Measurements from ENCODE around the gene ACO2. TPM values are rescaled to one million over a fixed set of nuclear protein-coding genes. Genes with fewer than 3 reads are reported as not detected.

Gene ACO2
- total RNA-seq, 6 experiments from 2014 or later = 72.3 to 87.4 (median 78.7) TPM

- no peak for DNase-seq
- Mint-ChIP-seq H3K27me3 (ENCODE audit: insufficient read depth) (peaks cover 12% of the 10 kb centered on the region), H3K27ac (no peak overlapping the region), H3K36me3 (ENCODE audit: low read depth) (peaks cover 12% of the 10 kb centered on the region), H3K9me3 (no peaks in the 10 kb centered on the region), H3K4me3 (no peak overlapping the region), H3K4me1 (ENCODE audit: low read depth) (no peaks in the 10 kb centered on the region; the same call in 1 of the 2 replicates)
- TF ChIP-seq, protein P1, sequence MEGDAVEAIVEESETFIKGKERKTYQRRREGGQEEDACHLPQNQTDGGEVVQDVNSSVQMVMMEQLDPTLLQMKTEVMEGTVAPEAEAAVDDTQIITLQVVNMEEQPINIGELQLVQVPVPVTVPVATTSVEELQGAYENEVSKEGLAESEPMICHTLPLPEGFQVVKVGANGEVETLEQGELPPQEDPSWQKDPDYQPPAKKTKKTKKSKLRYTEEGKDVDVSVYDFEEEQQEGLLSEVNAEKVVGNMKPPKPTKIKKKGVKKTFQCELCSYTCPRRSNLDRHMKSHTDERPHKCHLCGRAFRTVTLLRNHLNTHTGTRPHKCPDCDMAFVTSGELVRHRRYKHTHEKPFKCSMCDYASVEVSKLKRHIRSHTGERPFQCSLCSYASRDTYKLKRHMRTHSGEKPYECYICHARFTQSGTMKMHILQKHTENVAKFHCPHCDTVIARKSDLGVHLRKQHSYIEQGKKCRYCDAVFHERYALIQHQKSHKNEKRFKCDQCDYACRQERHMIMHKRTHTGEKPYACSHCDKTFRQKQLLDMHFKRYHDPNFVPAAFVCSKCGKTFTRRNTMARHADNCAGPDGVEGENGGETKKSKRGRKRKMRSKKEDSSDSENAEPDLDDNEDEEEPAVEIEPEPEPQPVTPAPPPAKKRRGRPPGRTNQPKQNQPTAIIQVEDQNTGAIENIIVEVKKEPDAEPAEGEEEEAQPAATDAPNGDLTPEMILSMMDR (IDR thresholded peaks at IDR 0.05) = no peak
These were observed 63.0 kb downstream of the ACO2 start for GRCh38 chr22:41531715-41532477.

- TF ChIP-seq, protein P1 (IDR thresholded peaks at IDR 0.05) = peak; percentile 92
- peaks cover 10% of the 10 kb centered on the region for H3K27me3 Mint-ChIP-seq (ENCODE audit: insufficient read depth)
- H3K36me3 Mint-ChIP-seq (ENCODE audit: low read depth) = peaks cover 12% of the 10 kb centered on the region
- peak; percentile 48 for DNase-seq
- H3K9me3 Mint-ChIP-seq = no peaks in the 10 kb centered on the region
- no peaks in the 10 kb centered on the region; the same call in 1 of the 2 replicates for H3K4me1 Mint-ChIP-seq (ENCODE audit: low read depth)
- H3K27ac Mint-ChIP-seq = peak overlapping the region; percentile 24
- H3K4me3 Mint-ChIP-seq = no peak overlapping the region
These were observed 64.2 kb downstream of the ACO2 start for GRCh38 chr22:41532908-41533825.

- no peak overlapping the region for H3K4me3 Mint-ChIP-seq
- H3K27me3 Mint-ChIP-seq (ENCODE audit: insufficient read depth) = peaks cover 3% of the 10 kb centered on the region
- H3K9me3 Mint-ChIP-seq = no peaks in the 10 kb centered on the region
- no peak for DNase-seq
- H3K4me1 Mint-ChIP-seq (ENCODE audit: low read depth) = peaks cover under 1% of the 10 kb centered on the region; the same call in 1 of the 2 replicates
- peaks cover 6% of the 10 kb centered on the region for H3K36me3 Mint-ChIP-seq (ENCODE audit: low read depth)
- TF ChIP-seq, protein P1 (IDR thresholded peaks at IDR 0.05) = no peak
- H3K27ac Mint-ChIP-seq = no peak overlapping the region
These were observed 65.3 kb downstream of the ACO2 start for GRCh38 chr22:41534219-41534618.

DNA sequence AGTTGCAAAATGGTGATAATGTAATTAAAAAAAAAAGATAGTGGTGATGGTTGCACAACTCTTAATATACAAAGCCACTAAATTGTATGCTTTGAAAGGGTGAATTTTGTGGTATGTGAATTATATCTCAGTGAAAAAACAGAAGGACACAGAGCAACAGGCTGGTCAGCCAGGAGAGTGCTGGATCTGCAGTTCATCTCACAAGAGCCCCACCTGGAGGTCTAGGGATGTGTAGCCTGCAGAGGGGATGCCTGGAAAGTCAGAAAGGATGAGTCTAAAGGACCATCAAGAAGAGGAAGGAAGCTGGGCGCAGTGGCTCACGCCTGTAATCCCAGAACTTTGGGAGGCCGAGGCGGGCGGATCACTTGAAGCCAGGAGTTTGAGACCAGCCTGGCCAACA, 66.3 kb downstream of the ACO2 start:
- H3K27ac Mint-ChIP-seq = no peak overlapping the region

GRCh38 chr22:41537203-41537602, 68.3 kb downstream of the ACO2 start:
- peaks cover 10% of the 10 kb centered on the region for H3K36me3 Mint-ChIP-seq (ENCODE audit: low read depth)
- H3K9me3 Mint-ChIP-seq = no peaks in the 10 kb centered on the region
- H3K4me1 Mint-ChIP-seq (ENCODE audit: low read depth) = peaks cover 29% of the 10 kb centered on the region
- H3K4me3 Mint-ChIP-seq = no peak overlapping the region
- H3K27ac Mint-ChIP-seq = no peak overlapping the region
- no peak for DNase-seq
- TF ChIP-seq, protein P1 (IDR thresholded peaks at IDR 0.05) = no peak
- H3K27me3 Mint-ChIP-seq (ENCODE audit: insufficient read depth) = peaks cover 3% of the 10 kb centered on the region; the same call in 1 of the 2 replicates

More for the DNA sequence above, 66.3 kb downstream of the ACO2 start:
- peak; percentile 38 for DNase-seq
- Mint-ChIP-seq H3K4me3 (no peak overlapping the region), H3K36me3 (ENCODE audit: low read depth) (peaks cover 10% of the 10 kb centered on the region), H3K9me3 (no peaks in the 10 kb centered on the region), H3K4me1 (ENCODE audit: low read depth) (peaks cover 11% of the 10 kb centered on the region), H3K27me3 (ENCODE audit: insufficient read depth) (peaks cover 3% of the 10 kb centered on the region; the same call in 1 of the 2 replicates)
- TF ChIP-seq, protein P1 (IDR thresholded peaks at IDR 0.05) = peak; percentile 45

Data from HFFc6 (cell line).